Neural progenitor cell (in vitro differentiated cells): ENCODE measurements around the gene FOXL3.

ENCODE experiments used
- CTCF ChIP-seq: fragments of 200-600 bp; sonication (generic); IDR thresholded peaks from 2 replicates; pipeline ENCODE4 v1.5.1; 2017; ENCODE audit warnings: antibody characterized with exemption, mild to moderate bottlenecking
- EZH2 ChIP-seq: fragments of 200-600 bp; sonication (generic); IDR thresholded peaks from 2 replicates; pipeline ENCODE4 v1.6.1; 2017; ENCODE audit warnings: antibody characterized with exemption, mild to moderate bottlenecking, moderate library complexity
- EZH2phosphoT487 ChIP-seq: fragments of 200-600 bp; sonication (generic); IDR thresholded peaks from 2 replicates; pipeline ENCODE4 v1.6.1; 2017; ENCODE audit warnings: antibody characterized with exemption

GRCh38 chr7:296373-296945 lies 6.5 kb downstream of the FOXL3 start:
- TF ChIP-seq CTCF (no peak), EZH2 (no peak), EZH2phosphoT487 (no peak)
